WI38 (cell line): ENCODE data around the gene ZSCAN1.

Experiments used
- H3K4me3 ChIP-seq: 2 replicates; pipeline ENCODE4 v1.5.1; 2011; ENCODE audit warnings: low read depth, mild to moderate bottlenecking, control low read depth, low read length
- CTCF ChIP-seq: IDR thresholded peaks from 2 replicates; pipeline ENCODE4 v1.5.1; 2012; ENCODE audit warnings: low read depth, mild to moderate bottlenecking, control low read depth, low read length

ZSCAN1 gene

GRCh38 chr19:58059003-58059670 lies 25.3 kb downstream of the ZSCAN1 start, which contains the start of gene ZNF135:
Gene ZNF135, plus strand, starts transcription at chr19:58059282. Its CDS starts 721 bp downstream, at chr19:58060003.
- no peak for TF ChIP-seq CTCF
- H3K4me3 ChIP-seq = peak within 1 kb of the TSS; percentile 46

GRCh38 chr19:58059671-58060078 lies 25.9 kb downstream of the ZSCAN1 start:
- peak overlapping the region; percentile 46 for H3K4me3 ChIP-seq
- no peak for TF ChIP-seq CTCF

- TF ChIP-seq CTCF = no peak
- no peak overlapping the region for H3K4me3 ChIP-seq
Observed at GRCh38 chr19:58060231-58060630, 26.4 kb downstream of the ZSCAN1 start.

- TF ChIP-seq CTCF = no peak
- H3K4me3 ChIP-seq = no peak overlapping the region
Observed at GRCh38 chr19:58063712-58064111, 29.9 kb downstream of the ZSCAN1 start.

- TF ChIP-seq CTCF = no peak
- no peak overlapping the region for H3K4me3 ChIP-seq
Observed at GRCh38 chr19:58067240-58067912, 33.6 kb downstream of the ZSCAN1 start.

GRCh38 chr19:58079792-58080191 lies 46.0 kb downstream of the ZSCAN1 start:
- H3K4me3 ChIP-seq = no peak overlapping the region
- TF ChIP-seq CTCF = no peak

- no peak overlapping the region for H3K4me3 ChIP-seq
- no peak for TF ChIP-seq CTCF
Observed at GRCh38 chr19:58083021-58083420, 49.2 kb downstream of the ZSCAN1 start.
